NT2/D1 (cell line): ENCODE measurements around the gene TSPOAP1.

Experiments used
- DNase-seq: peaks from one replicate; pipeline ENCODE4 v3.0.0-alpha.2; 2011; ENCODE audit warnings: low read depth, low spot score
- H3K27me3 ChIP-seq: 2 replicates; pipeline ENCODE4 v1.6.0; 2011; ENCODE audit warnings: mild to moderate bottlenecking; ENCODE audit not compliant: insufficient read length, insufficient read depth
- H3K36me3 ChIP-seq: 2 replicates; pipeline ENCODE4 v1.6.1; 2011; ENCODE audit warnings: mild to moderate bottlenecking, low read length, mixed read lengths; ENCODE audit not compliant: insufficient read depth, insufficient read length
- H3K4me1 ChIP-seq: 2 replicates; pipeline ENCODE4 v1.5.1; 2011; ENCODE audit not compliant: insufficient read depth, insufficient read length
- H3K4me3 ChIP-seq: 2 replicates; pipeline ENCODE4 v1.5.1; 2011; ENCODE audit warnings: low read depth; ENCODE audit not compliant: insufficient read length
- H3K9ac ChIP-seq: 2 replicates; pipeline ENCODE4 v1.6.0; 2011; ENCODE audit warnings: low read depth; ENCODE audit not compliant: insufficient read length
- H3K9me3 ChIP-seq: 2 replicates; pipeline ENCODE4 v1.5.1; 2011; ENCODE audit warnings: mild to moderate bottlenecking, low read length; ENCODE audit not compliant: insufficient read depth
- SUZ12 ChIP-seq: IDR thresholded peaks from 2 replicates; pipeline ENCODE4 v1.6.1; 2011; ENCODE audit not compliant: insufficient read length, insufficient read depth; ENCODE audit errors: extremely low read depth
- YY1 ChIP-seq: IDR thresholded peaks from 2 replicates; pipeline ENCODE4 v1.6.1; 2011; ENCODE audit not compliant: insufficient read length, insufficient read depth
- ZNF274 ChIP-seq: IDR thresholded peaks from 2 replicates; pipeline ENCODE4 v1.6.1; 2011; ENCODE audit warnings: mild to moderate bottlenecking, low read depth, low read length

The TSPOAP1 gene

GRCh38 chr17:58358408-58359172, 30.0 kb upstream of the TSPOAP1 start:
- no peak for DNase-seq
- Histone ChIP-seq H3K36me3 (peaks cover 85% of the 10 kb centered on the region), H3K4me3 (no peak overlapping the region), H3K27me3 (no peaks in the 10 kb centered on the region), H3K9me3 (no peaks in the 10 kb centered on the region), H3K9ac (no peak overlapping the region), H3K4me1 (peaks cover 5% of the 10 kb centered on the region)
- TF ChIP-seq ZNF274 (no peak), YY1 (no peak), SUZ12 (no peak)

- H3K4me1 ChIP-seq, result no peaks in the 10 kb centered on the region
- no peak overlapping the region for H3K9ac ChIP-seq
- H3K36me3 ChIP-seq, result peaks cover 75% of the 10 kb centered on the region
- H3K9me3 ChIP-seq, result no peaks in the 10 kb centered on the region
- no peak for DNase-seq
- H3K27me3 ChIP-seq, result no peaks in the 10 kb centered on the region
- no peak overlapping the region for H3K4me3 ChIP-seq
- no peak for TF ChIP-seq ZNF274
- TF ChIP-seq SUZ12, result no peak
- no peak for TF ChIP-seq YY1
Observed at GRCh38 chr17:58357312-58358297, 29.0 kb upstream of the TSPOAP1 start.

GRCh38 chr17:58356231-58356630, 27.6 kb upstream of the TSPOAP1 start:
- peaks cover 66% of the 10 kb centered on the region for H3K36me3 ChIP-seq
- H3K4me3 ChIP-seq, result no peak overlapping the region
- H3K9me3 ChIP-seq, result no peaks in the 10 kb centered on the region
- TF ChIP-seq SUZ12 (no peak), YY1 (no peak), ZNF274 (no peak)
- DNase-seq, result no peak
- H3K27me3 ChIP-seq, result no peaks in the 10 kb centered on the region
- H3K9ac ChIP-seq, result no peak overlapping the region
- H3K4me1 ChIP-seq, result no peaks in the 10 kb centered on the region

DNA sequence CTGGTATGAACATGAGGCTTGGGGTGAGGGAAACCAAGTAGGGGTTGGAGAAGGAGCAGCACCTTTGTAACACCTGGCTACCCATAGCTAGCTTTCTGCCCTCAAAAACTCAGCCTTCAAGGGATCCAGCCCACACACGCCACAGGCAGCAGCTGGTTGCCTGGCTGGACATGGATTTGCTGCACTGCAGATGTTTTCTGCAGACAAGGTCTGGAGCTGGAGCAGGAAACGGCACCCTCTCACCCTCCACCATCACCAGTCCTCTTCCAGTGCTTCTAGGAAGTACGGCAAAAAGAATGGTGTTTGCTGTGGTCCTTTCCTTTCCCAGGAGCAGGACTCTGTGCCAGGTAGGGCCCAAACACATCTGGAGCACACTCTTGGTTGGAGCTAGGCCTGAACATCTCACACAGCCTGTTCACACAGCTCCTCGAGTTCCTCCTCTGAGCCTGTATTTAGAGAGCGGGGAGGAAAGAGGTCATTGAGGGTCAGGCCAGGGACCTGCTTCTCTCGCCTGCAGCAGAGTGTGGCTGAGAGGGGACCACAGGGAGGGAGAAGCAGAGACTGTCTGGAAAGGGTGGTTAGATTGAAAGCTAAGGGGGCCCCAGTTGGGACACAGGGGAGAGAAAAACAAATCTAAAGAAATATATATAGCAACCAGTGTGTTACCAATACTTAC, 26.1 kb upstream of the TSPOAP1 start:
- Histone ChIP-seq H3K4me1 (no peaks in the 10 kb centered on the region), H3K27me3 (no peaks in the 10 kb centered on the region), H3K9me3 (no peaks in the 10 kb centered on the region), H3K36me3 (peaks cover 58% of the 10 kb centered on the region), H3K4me3 (no peak overlapping the region), H3K9ac (no peak overlapping the region)
- DNase-seq, result no peak
- TF ChIP-seq SUZ12 (no peak), ZNF274 (no peak), YY1 (no peak)

DNA sequence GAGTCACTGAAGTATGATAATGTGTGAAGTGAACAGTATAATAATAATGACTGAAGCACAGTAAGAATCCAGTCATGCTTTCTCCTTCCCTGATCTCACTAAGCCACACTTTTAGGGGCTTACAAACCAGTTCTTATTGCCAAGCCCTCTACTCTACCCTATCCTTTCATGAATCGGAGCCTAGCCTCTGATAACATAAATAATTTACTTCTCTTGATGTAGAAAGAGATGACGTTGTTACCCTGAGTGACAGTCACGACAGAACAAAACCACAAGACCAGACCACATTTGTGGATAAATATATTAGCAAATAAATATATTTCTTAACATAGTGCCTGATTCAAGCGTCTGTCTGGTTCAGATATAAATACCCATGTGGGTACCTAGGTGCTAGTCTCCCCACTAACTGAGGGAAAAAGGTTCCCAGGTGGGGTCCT, 24.8 kb upstream of the TSPOAP1 start:
- no peak for TF ChIP-seq SUZ12
- no peak for TF ChIP-seq YY1
- no peak for TF ChIP-seq ZNF274
- no peak for DNase-seq
- Histone ChIP-seq H3K4me1 (no peaks in the 10 kb centered on the region), H3K9ac (peak overlapping the region; percentile 97), H3K9me3 (no peaks in the 10 kb centered on the region), H3K27me3 (no peaks in the 10 kb centered on the region), H3K36me3 (peaks cover 66% of the 10 kb centered on the region), H3K4me3 (no peak overlapping the region)

DNA sequence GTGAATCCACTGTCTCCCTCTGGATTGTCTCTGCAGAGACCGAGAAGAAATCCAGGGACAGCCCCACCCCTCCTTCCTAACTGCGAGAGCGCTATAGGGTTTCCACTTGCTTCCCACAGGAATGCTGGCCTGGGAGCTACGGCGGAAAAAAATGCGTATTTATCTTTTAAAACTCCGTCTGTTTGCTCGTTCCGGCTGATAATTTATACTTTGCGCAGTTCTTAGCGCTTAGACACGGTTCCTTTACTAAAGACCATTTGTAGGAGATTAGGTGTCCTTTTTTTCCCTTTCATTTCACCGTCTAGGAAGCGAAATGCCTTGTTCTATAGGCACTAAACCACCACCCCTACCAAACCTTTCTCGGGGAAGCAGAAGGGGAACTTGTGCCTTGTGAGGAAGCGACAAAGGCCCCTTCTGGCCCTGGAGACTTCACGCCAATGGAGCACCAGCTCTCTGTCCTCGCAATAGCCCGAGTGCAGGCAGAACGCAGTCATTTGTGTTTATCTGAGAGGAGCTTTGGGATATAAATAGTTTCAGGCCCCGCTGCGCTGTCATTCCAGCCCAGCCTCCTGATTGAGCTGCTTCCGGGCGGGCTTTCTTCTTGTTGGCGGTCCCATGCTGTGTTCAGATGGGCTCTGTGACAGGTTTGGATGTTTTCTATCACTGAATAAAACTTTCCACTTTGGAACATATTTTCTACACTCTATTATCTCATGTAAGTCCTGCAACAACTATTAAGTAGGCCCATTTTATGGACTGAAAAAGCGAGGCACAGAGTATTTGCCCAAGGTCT, 24.2 kb upstream of the TSPOAP1 start:
- TF ChIP-seq ZNF274, result no peak
- TF ChIP-seq SUZ12, result no peak
- TF ChIP-seq YY1, result no peak
- H3K4me1 ChIP-seq, result no peaks in the 10 kb centered on the region
- no peaks in the 10 kb centered on the region for H3K9me3 ChIP-seq
- H3K27me3 ChIP-seq, result no peaks in the 10 kb centered on the region
- no peak for DNase-seq
- H3K36me3 ChIP-seq, result peaks cover 66% of the 10 kb centered on the region
- H3K9ac ChIP-seq, result peak overlapping the region; percentile 97
- H3K4me3 ChIP-seq, result peak overlapping the region; percentile 99
